GM23248 (cell line): ENCODE data around the gene WTAP.

Experiments used
- EZH2 ChIP-seq: fragments of 200-600 bp; sonication (generic); IDR thresholded peaks from 2 replicates; pipeline ENCODE4 v1.6.1; 2018; ENCODE audit warnings: antibody characterized with exemption, mild to moderate bottlenecking; ENCODE audit not compliant: insufficient read depth, poor library complexity, severe bottlenecking
- EZH2phosphoT487 ChIP-seq: fragments of 200-600 bp; sonication (generic); IDR thresholded peaks from 2 replicates; pipeline ENCODE4 v1.6.1; 2018; ENCODE audit warnings: antibody characterized with exemption, moderate library complexity, mild to moderate bottlenecking, low read depth; ENCODE audit not compliant: insufficient read depth

GRCh38 chr6:159789377-159790148, 62.3 kb downstream of the WTAP start, which contains the start of gene TCP1:
- TF ChIP-seq EZH2 (no peak), EZH2phosphoT487 (no peak)
